ENCODE data around the gene CEACAM20.
"Not testable (repeated sequence)": the region's sequence is repeated elsewhere in the genome, so short reads cannot be mapped to it uniquely, and the experiment has no call there.

CEACAM20 gene

GRCh38 chr19:44548736-44549135, 19.3 kb upstream of the CEACAM20 start:
- DNase-seq (ENCODE audit: low read depth) = no peak

- no peak for DNase-seq (ENCODE audit: low read depth)
These were observed 14.6 kb upstream of the CEACAM20 start for GRCh38 chr19:44544031-44544430.

- no peak for DNase-seq (ENCODE audit: low read depth)
These were observed 13.2 kb upstream of the CEACAM20 start for GRCh38 chr19:44542671-44543070.

GRCh38 chr19:44540736-44541135, 11.3 kb upstream of the CEACAM20 start:
- no peak for DNase-seq (ENCODE audit: low read depth)

GRCh38 chr19:44539991-44540390, 10.5 kb upstream of the CEACAM20 start:
- DNase-seq (ENCODE audit: low read depth) = no peak

- no peak for DNase-seq (ENCODE audit: low read depth)
These were observed 9.9 kb upstream of the CEACAM20 start for GRCh38 chr19:44539236-44539826.

- not testable (repeated sequence) for DNase-seq (ENCODE audit: low read depth)
These were observed 5.9 kb upstream of the CEACAM20 start for GRCh38 chr19:44535361-44535760.

- no peak for DNase-seq (ENCODE audit: low read depth)
These were observed 3.3 kb upstream of the CEACAM20 start for GRCh38 chr19:44532819-44533218.

- DNase-seq (ENCODE audit: low read depth) = no peak
These were observed 1.3 kb upstream of the CEACAM20 start for GRCh38 chr19:44530777-44531176.

- DNase-seq (ENCODE audit: low read depth) = no peak
These were observed 1.9 kb downstream of the CEACAM20 start for GRCh38 chr19:44527554-44527953.

GRCh38 chr19:44525721-44526430, 3.6 kb downstream of the CEACAM20 start:
- no peak for DNase-seq (ENCODE audit: low read depth)

- DNase-seq (ENCODE audit: low read depth) = no peak
These were observed 8.1 kb downstream of the CEACAM20 start for GRCh38 chr19:44521370-44521769.

GRCh38 chr19:44517146-44517545, 12.3 kb downstream of the CEACAM20 start:
- no peak for DNase-seq (ENCODE audit: low read depth)

GRCh38 chr19:44515907-44516306, 13.6 kb downstream of the CEACAM20 start:
- DNase-seq (ENCODE audit: low read depth) = no peak

GRCh38 chr19:44515031-44515430, 14.4 kb downstream of the CEACAM20 start:
- DNase-seq (ENCODE audit: low read depth) = no peak

GRCh38 chr19:44512326-44513298, 16.9 kb downstream of the CEACAM20 start:
- no peak for DNase-seq (ENCODE audit: low read depth)

- DNase-seq (ENCODE audit: low read depth) = no peak
These were observed 20.0 kb downstream of the CEACAM20 start for GRCh38 chr19:44509478-44509877.

GRCh38 chr19:44499962-44500949, 29.2 kb downstream of the CEACAM20 start, which contains the start of gene ZNF180:
ZNF180 (minus strand) TSS chr19:44500522; CDS start chr19:44497334, 3,188 bp downstream.
- DNase-seq (ENCODE audit: low read depth) = peak; percentile 93

- DNase-seq (ENCODE audit: low read depth) = no peak
These were observed 29.9 kb downstream of the CEACAM20 start for GRCh38 chr19:44499559-44499958.

GRCh38 chr19:44498988-44499387, 30.5 kb downstream of the CEACAM20 start:
- no peak for DNase-seq (ENCODE audit: low read depth)

GRCh38 chr19:44496711-44497110, 32.8 kb downstream of the CEACAM20 start:
- no peak for DNase-seq (ENCODE audit: low read depth)
